ENCODE results near the gene ME3. TPM values are rescaled to one million over a fixed set of nuclear protein-coding genes. Genes with fewer than 3 reads are reported as not detected.
A peak's percentile ranks its signal among the peaks of the same experiment; 100 is the strongest.

ME3 gene
- polyA plus RNA-seq (2013, experiment 1 of 2): 2.4 TPM
- 2.3 TPM for polyA plus RNA-seq (2013, experiment 2 of 2)

DNA sequence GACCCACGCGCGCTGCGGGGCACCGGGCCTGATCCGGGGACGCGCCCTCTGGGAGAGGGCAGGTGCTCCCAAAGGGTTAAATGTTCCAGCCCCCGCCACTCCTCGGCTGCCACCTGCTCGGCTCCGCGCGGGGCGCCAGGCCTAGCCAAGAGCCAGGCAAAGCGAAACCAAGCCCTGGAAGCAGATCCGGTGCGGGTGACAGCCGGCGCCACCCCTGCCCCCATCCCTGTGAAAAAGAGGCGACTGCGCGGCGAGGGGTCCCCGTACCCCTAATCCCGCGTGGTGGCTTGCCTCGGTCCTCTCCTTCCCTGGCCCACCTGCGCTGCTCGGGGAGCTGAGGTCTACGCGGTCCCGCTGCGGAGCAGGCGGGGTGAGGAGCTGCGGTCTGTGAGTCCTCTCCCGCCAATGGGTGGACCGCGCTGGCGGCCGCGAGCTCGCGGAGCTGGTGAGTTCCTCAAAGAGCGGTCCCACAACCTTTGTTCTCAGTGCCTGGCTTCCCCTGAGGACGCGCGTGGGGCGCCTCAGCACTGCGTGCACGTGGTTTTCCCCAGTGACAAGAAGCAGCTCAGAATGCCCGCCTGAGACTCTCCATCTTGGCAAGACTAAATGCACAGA, at the start of gene ME3:
Gene ME3 (minus strand): TSS at position 610 of the 615 bp plus-strand sequence.
- H3K27me3 ChIP-seq (ENCODE audit: insufficient read depth, low read length): peaks cover 44% of the 10 kb centered on the region
- H3K4me1 ChIP-seq (ENCODE audit: insufficient read depth, low read length): peaks cover 18% of the 10 kb centered on the region
- WGBS: 2% methylated on average over 52 of the region's 52 CpGs
- no peaks in the 10 kb centered on the region for H3K36me3 ChIP-seq (ENCODE audit: insufficient read depth, low read length)
- H3K27ac ChIP-seq (ENCODE audit: low read depth, low read length): no peak within 1 kb of the TSS
- peak within 1 kb of the TSS; percentile 77 for H3K4me3 ChIP-seq (ENCODE audit: low read length)
- peak within 1 kb of the TSS; percentile 72 for H3K9ac ChIP-seq (ENCODE audit: low read depth, low read length)
- H3K9me3 ChIP-seq (ENCODE audit: insufficient read depth, low read depth, low read length): no peaks in the 10 kb centered on the region

GRCh38 chr11:86722006-86722405, 49.6 kb upstream of the ME3 start:
- 0 out of 2 replicates have a peak, but pooled peaks cover 3% of the 10 kb centered on the region for H3K4me1 ChIP-seq (ENCODE audit: insufficient read depth, low read length)
- no peaks in the 10 kb centered on the region for H3K27me3 ChIP-seq (ENCODE audit: insufficient read depth, low read length)
- H3K27ac ChIP-seq (ENCODE audit: low read depth, low read length): no peak overlapping the region
- H3K9ac ChIP-seq (ENCODE audit: low read depth, low read length): no peak overlapping the region
- WGBS: 97% methylated on average over 1 of the region's 1 CpG
- H3K36me3 ChIP-seq (ENCODE audit: insufficient read depth, low read length): no peaks in the 10 kb centered on the region
- H3K9me3 ChIP-seq (ENCODE audit: insufficient read depth, low read depth, low read length): peaks cover 16% of the 10 kb centered on the region; the same call in 1 of the 2 replicates
- H3K4me3 ChIP-seq (ENCODE audit: low read length): no peak overlapping the region

GRCh38 chr11:86720546-86720945, 48.1 kb upstream of the ME3 start:
- WGBS: 86% methylated on average over 2 of the region's 2 CpGs
- peaks cover 16% of the 10 kb centered on the region; the same call in 1 of the 2 replicates for H3K9me3 ChIP-seq (ENCODE audit: insufficient read depth, low read depth, low read length)
- H3K4me1 ChIP-seq (ENCODE audit: insufficient read depth, low read length): peaks cover 3% of the 10 kb centered on the region; the same call in 1 of the 2 replicates
- no peaks in the 10 kb centered on the region for H3K36me3 ChIP-seq (ENCODE audit: insufficient read depth, low read length)
- no peak overlapping the region for H3K27ac ChIP-seq (ENCODE audit: low read depth, low read length)
- no peaks in the 10 kb centered on the region for H3K27me3 ChIP-seq (ENCODE audit: insufficient read depth, low read length)
- no peak overlapping the region for H3K9ac ChIP-seq (ENCODE audit: low read depth, low read length)
- no peak overlapping the region for H3K4me3 ChIP-seq (ENCODE audit: low read length)

DNA sequence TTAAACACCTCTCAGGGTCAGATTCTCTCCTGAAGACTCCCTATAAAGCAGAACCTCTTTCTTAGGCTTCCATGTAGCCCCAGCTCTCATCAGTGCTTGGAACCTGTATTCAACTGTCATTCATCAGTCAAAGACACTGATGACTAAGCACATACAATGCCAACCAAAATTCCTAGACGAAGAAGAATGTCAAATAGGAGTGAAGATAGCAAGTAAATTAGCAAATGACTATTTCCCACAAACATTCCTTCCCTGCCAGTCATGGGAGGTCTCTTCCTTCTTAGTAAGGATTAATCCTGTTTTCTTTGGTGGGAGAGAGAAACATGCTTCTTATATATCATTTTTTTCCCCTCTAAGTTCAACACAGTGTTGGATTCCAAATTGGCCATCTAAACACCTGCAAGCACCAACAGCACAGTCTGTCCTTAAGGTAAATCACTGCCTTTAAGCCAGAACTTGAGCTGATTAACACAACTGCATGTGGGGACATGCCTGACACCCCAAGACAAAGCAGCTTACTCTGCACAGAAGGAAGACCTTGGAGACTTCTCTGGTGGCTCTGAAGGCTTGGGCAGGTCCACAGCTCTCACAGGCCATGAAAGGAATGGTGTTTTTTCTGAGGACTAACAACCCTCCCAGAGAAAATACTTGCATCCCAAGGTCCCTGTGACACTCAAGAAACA, 47.5 kb upstream of the ME3 start:
- H3K9ac ChIP-seq (ENCODE audit: low read depth, low read length): no peak overlapping the region
- peak overlapping the region; percentile 5; the same call in 1 of the 2 replicates for H3K27ac ChIP-seq (ENCODE audit: low read depth, low read length)
- H3K4me3 ChIP-seq (ENCODE audit: low read length): no peak overlapping the region
- peaks cover 16% of the 10 kb centered on the region; the same call in 1 of the 2 replicates for H3K9me3 ChIP-seq (ENCODE audit: insufficient read depth, low read depth, low read length)
- peaks cover 5% of the 10 kb centered on the region; the same call in 1 of the 2 replicates for H3K4me1 ChIP-seq (ENCODE audit: insufficient read depth, low read length)
- no CpG with 5 or more reads among the region's 1 CpG for WGBS
- H3K36me3 ChIP-seq (ENCODE audit: insufficient read depth, low read length): no peaks in the 10 kb centered on the region
- H3K27me3 ChIP-seq (ENCODE audit: insufficient read depth, low read length): no peaks in the 10 kb centered on the region

DNA sequence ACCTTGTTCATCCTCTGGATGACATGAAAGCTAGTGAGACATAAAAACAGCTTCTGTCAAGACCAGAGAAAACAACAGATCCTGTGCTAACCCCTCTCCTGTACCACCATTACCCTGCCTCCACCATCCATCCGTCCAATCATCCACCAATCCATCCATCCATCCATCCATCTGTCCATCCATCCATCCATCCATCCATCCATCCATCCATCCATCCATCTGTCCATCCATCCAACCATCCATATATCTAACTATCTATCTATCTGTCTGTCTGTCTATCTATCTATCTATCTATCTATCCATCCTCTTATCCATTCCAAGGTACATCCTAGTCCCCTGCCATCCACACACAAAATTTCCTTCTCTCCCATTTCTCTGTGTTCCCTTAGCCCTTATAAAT, 46.6 kb upstream of the ME3 start:
- 91% methylated on average over 1 of the region's 1 CpG for WGBS
- Histone ChIP-seq H3K9ac (ENCODE audit: low read depth, low read length) (no peak overlapping the region), H3K36me3 (ENCODE audit: insufficient read depth, low read length) (no peaks in the 10 kb centered on the region)

DNA sequence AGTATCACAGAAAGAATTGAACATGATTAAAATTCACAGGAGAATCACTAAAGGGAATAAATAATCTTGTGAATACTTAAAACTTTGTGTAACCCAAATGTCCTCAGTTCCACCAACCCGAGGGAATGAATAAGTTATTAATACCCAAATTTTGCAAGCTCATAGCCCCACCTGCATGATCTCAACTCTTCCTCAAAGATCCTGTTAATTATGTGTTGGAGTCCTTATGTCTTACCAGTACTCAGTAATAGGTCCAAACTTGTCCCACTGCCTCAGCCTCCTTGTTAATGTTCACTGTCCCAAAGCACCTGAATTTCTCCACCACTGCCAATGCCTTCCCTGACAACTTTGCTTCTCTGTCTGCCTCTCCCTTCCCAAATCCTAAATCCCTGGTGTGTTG, 46.1 kb upstream of the ME3 start:
- no CpG with 5 or more reads among the region's 1 CpG for WGBS
- Histone ChIP-seq H3K4me1 (ENCODE audit: insufficient read depth, low read length) (peaks cover 5% of the 10 kb centered on the region; the same call in 1 of the 2 replicates), H3K27ac (ENCODE audit: low read depth, low read length) (no peak overlapping the region), H3K36me3 (ENCODE audit: insufficient read depth, low read length) (no peaks in the 10 kb centered on the region), H3K4me3 (ENCODE audit: low read length) (no peak overlapping the region), H3K9me3 (ENCODE audit: insufficient read depth, low read depth, low read length) (peaks cover 16% of the 10 kb centered on the region; the same call in 1 of the 2 replicates), H3K9ac (ENCODE audit: low read depth, low read length) (no peak overlapping the region), H3K27me3 (ENCODE audit: insufficient read depth, low read length) (no peaks in the 10 kb centered on the region)

More for the DNA sequence above, 46.6 kb upstream of the ME3 start:
- Histone ChIP-seq H3K4me1 (ENCODE audit: insufficient read depth, low read length) (peaks cover 5% of the 10 kb centered on the region; the same call in 1 of the 2 replicates), H3K27ac (ENCODE audit: low read depth, low read length) (no peak overlapping the region), H3K9me3 (ENCODE audit: insufficient read depth, low read depth, low read length) (peaks cover 16% of the 10 kb centered on the region; the same call in 1 of the 2 replicates), H3K27me3 (ENCODE audit: insufficient read depth, low read length) (no peaks in the 10 kb centered on the region), H3K4me3 (ENCODE audit: low read length) (no peak overlapping the region)

DNA sequence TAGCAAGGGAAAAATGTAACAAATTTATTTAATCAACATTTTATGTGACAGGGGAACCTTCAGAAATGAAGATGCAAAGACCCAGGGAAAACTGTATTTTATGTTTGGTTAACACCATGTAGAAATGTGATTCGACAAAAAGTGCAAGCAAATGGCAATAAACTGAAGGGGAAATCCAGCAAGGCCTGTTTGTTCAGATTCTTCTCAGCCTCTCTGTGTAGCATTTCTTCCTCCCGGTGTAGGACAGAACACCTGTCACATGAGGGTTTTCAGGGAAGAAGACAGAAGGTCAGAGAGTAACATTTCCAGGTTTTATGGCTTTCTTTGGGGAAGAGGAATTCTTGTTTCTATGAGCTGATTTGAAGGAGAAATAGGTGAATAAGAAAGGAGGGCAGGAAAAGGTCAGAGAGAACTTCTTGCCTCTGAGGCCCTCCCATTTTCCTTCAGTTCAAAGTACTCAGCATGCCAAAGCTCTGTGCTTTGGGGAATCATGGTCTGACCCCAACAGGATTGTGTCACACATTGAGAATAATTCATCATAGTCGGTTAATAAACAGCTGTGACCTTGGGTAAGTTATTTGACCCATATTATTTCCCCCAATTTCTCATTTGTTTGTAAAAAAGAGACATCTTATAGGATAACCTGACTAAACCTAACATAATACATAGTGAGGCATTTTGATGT, 45.5 kb upstream of the ME3 start:
- Histone ChIP-seq H3K27me3 (ENCODE audit: insufficient read depth, low read length) (no peaks in the 10 kb centered on the region), H3K4me3 (ENCODE audit: low read length) (no peak overlapping the region), H3K4me1 (ENCODE audit: insufficient read depth, low read length) (peaks cover 5% of the 10 kb centered on the region; the same call in 1 of the 2 replicates), H3K9me3 (ENCODE audit: insufficient read depth, low read depth, low read length) (peaks cover 10% of the 10 kb centered on the region; the same call in 1 of the 2 replicates), H3K36me3 (ENCODE audit: insufficient read depth, low read length) (no peaks in the 10 kb centered on the region), H3K27ac (ENCODE audit: low read depth, low read length) (no peak overlapping the region), H3K9ac (ENCODE audit: low read depth, low read length) (no peak overlapping the region)
- 78% methylated on average over 3 of the region's 3 CpGs for WGBS

GRCh38 chr11:86715611-86716010, 43.2 kb upstream of the ME3 start:
- peaks cover 5% of the 10 kb centered on the region; the same call in 1 of the 2 replicates for H3K4me1 ChIP-seq (ENCODE audit: insufficient read depth, low read length)
- H3K27ac ChIP-seq (ENCODE audit: low read depth, low read length): no peak overlapping the region
- H3K36me3 ChIP-seq (ENCODE audit: insufficient read depth, low read length): no peaks in the 10 kb centered on the region
- H3K27me3 ChIP-seq (ENCODE audit: insufficient read depth, low read length): no peaks in the 10 kb centered on the region
- no peak overlapping the region for H3K4me3 ChIP-seq (ENCODE audit: low read length)
- no peaks in the 10 kb centered on the region for H3K9me3 ChIP-seq (ENCODE audit: insufficient read depth, low read depth, low read length)
- WGBS: 81% methylated on average over 3 of the region's 3 CpGs
- H3K9ac ChIP-seq (ENCODE audit: low read depth, low read length): no peak overlapping the region

DNA sequence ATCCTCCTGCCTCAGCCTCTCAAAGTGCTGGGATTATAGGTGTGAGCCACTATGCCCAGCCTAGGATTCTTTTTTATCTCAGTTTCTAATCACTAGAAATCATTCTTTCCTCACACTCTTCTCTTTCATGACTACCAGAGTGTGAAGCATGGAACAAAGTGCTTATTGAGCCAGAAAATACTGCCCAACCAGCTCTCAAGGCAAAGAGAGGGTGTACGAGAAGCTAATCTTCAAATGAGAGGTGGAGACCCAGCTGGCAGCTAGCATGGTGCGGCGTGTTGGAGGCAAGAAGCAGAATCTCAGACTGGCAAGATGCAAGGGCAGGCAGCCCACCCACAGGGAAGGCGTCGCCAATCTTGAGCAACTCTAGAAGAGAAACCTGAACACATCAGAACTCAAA, 41.1 kb upstream of the ME3 start:
- H3K36me3 ChIP-seq (ENCODE audit: insufficient read depth, low read length): no peaks in the 10 kb centered on the region
- H3K9me3 ChIP-seq (ENCODE audit: insufficient read depth, low read depth, low read length): peaks cover 6% of the 10 kb centered on the region; the same call in 1 of the 2 replicates
- no peak overlapping the region for H3K27ac ChIP-seq (ENCODE audit: low read depth, low read length)
- H3K4me1 ChIP-seq (ENCODE audit: insufficient read depth, low read length): peaks cover 5% of the 10 kb centered on the region; the same call in 1 of the 2 replicates
- no peaks in the 10 kb centered on the region for H3K27me3 ChIP-seq (ENCODE audit: insufficient read depth, low read length)
- H3K9ac ChIP-seq (ENCODE audit: low read depth, low read length): no peak overlapping the region
- 95% methylated on average over 5 of the region's 5 CpGs for WGBS
- no peak overlapping the region for H3K4me3 ChIP-seq (ENCODE audit: low read length)

DNA sequence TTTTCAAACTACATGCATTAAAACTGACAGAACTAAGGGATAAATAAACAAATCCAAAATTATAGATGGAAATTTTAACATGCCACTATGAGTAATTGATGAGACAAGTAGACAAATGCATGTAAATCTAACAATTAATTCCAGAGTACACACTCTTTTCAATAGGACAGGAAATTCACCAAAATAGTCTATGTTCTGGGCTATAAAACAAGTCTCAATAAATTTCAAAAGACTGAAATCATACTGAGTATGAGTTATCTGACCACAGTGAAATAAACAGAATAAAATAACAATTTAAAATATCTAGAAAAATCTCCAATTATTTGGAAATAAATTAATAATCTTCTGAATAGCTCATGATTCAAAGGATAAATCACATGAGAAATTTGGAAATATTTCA, 38.5 kb upstream of the ME3 start:
- H3K9me3 ChIP-seq (ENCODE audit: insufficient read depth, low read depth, low read length): peaks cover 6% of the 10 kb centered on the region; the same call in 1 of the 2 replicates
- peaks cover 2% of the 10 kb centered on the region; the same call in 1 of the 2 replicates for H3K4me1 ChIP-seq (ENCODE audit: insufficient read depth, low read length)
- H3K9ac ChIP-seq (ENCODE audit: low read depth, low read length): no peak overlapping the region
- no peak overlapping the region for H3K4me3 ChIP-seq (ENCODE audit: low read length)
- no peak overlapping the region for H3K27ac ChIP-seq (ENCODE audit: low read depth, low read length)
- H3K36me3 ChIP-seq (ENCODE audit: insufficient read depth, low read length): no peaks in the 10 kb centered on the region
- no peaks in the 10 kb centered on the region for H3K27me3 ChIP-seq (ENCODE audit: insufficient read depth, low read length)

DNA sequence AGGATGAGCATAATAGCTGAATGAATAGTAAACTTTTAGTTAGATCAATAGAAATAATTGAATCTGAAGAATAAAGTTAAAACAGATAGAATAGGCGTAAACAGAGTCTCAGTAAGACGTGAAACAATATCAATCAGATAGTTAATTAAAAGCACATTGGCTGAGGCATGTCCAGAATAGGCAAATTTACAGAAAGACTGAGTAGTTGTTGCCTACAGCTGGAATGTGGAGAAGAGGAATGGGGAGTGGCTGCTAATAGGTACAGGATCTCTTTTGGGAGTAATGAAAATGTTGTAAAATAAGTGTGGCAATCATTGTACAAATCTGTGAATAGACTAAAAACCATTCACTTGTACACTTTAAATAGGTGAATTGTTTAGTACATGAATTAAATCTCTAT, 36.3 kb upstream of the ME3 start:
- H3K27ac ChIP-seq (ENCODE audit: low read depth, low read length): no peak overlapping the region
- no peak overlapping the region for H3K9ac ChIP-seq (ENCODE audit: low read depth, low read length)
- peaks cover 6% of the 10 kb centered on the region; the same call in 1 of the 2 replicates for H3K9me3 ChIP-seq (ENCODE audit: insufficient read depth, low read depth, low read length)
- no peaks in the 10 kb centered on the region for H3K27me3 ChIP-seq (ENCODE audit: insufficient read depth, low read length)
- WGBS: 91% methylated on average over 2 of the region's 2 CpGs
- no peak overlapping the region for H3K4me3 ChIP-seq (ENCODE audit: low read length)
- H3K4me1 ChIP-seq (ENCODE audit: insufficient read depth, low read length): no peaks in the 10 kb centered on the region
- no peaks in the 10 kb centered on the region for H3K36me3 ChIP-seq (ENCODE audit: insufficient read depth, low read length)

All from HUES64 (cell line).